NOMO-1 treated with DMSO at 0.1 percent for 48 hours (cell line): ENCODE measurements around the gene CDIPT.
"Not testable (repeated sequence)": the region's sequence is repeated elsewhere in the genome, so short reads cannot be mapped to it uniquely, and the experiment has no call there.

Experiments used
- DNase-seq: peaks from one replicate; lab custom pipeline; 2025; ENCODE audit not compliant: unreplicated experiment; lab: John Stamatoyannopoulos, UW

Gene CDIPT

DNA sequence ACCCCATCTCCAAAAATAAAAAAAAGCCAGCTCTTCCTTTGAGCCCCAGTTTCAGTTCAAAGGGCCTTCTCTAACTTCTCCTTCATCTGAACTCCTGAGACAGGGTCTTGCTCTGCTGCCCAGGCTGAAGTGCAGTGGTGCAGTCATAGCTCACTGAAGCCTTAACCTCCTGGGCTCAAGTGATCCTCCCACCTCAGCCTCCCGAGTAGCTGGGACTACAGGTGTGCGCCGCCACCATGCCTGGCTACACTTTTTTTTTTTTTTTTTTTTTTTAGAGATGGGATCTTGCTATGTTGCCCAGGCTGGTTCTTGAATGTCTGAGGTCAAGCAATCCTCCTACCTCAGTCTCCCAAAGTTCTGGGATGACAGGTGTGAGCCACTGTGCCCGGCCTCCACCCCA is 29.8 kb downstream of the CDIPT start:
- not testable (repeated sequence) for DNase-seq

DNA sequence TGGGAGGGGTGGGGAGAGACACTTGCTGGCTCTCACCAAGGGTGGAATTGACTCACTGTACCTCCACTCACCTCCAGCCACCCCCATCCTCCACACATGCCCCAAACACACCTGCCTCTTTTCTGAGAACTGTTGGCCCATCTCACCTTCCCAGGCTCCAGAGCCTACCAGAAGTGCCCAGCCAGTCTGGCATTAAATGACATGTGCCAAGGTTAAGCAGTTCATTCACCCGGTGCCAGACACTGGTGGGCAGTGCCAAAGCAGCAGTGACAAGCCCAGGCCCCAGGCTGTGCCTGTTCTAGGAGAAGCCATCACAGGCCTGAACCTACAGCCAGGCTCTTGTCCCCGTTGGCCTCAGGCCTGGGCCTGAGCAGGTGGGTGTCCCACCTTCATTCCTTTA is 31.5 kb downstream of the CDIPT start:
- no peak for DNase-seq

DNA sequence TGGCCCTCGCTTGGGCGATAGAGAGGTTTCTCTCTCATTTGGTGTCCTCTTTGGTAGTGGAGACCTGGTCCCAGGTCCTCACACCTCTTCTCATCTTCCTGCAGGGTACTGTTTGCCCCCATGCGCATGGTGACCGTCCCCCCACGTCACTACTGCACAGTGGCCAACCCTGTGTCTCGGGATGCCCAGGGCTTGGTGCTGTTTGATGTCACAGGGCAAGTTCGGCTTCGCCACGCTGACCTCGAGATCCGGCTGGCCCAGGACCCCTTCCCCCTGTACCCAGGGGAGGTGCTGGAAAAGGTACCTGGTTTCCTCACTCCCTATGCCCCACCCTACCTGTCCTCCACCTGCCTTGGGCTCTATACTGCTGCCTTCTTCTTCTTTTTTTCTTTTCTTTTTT is 32.3 kb downstream of the CDIPT start:
- no peak for DNase-seq

DNA sequence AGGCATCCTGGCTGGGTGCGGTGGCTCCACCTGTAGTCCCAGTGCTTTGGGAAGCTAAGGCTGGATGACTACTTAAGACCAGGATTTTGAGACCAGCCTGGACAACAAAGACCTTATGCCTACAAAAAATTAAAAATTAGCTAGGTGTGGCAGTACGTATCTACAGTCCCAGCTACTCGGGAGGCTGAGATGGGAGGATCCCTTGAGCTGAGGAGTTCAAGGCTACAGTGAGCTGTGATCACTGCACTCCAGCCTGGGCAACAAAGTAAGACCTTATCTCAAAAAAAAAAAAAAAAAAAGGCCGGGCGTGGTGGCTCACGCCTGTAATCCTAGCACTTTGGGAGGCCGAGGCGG is 36.7 kb downstream of the CDIPT start:
- DNase-seq, result no peak

DNA sequence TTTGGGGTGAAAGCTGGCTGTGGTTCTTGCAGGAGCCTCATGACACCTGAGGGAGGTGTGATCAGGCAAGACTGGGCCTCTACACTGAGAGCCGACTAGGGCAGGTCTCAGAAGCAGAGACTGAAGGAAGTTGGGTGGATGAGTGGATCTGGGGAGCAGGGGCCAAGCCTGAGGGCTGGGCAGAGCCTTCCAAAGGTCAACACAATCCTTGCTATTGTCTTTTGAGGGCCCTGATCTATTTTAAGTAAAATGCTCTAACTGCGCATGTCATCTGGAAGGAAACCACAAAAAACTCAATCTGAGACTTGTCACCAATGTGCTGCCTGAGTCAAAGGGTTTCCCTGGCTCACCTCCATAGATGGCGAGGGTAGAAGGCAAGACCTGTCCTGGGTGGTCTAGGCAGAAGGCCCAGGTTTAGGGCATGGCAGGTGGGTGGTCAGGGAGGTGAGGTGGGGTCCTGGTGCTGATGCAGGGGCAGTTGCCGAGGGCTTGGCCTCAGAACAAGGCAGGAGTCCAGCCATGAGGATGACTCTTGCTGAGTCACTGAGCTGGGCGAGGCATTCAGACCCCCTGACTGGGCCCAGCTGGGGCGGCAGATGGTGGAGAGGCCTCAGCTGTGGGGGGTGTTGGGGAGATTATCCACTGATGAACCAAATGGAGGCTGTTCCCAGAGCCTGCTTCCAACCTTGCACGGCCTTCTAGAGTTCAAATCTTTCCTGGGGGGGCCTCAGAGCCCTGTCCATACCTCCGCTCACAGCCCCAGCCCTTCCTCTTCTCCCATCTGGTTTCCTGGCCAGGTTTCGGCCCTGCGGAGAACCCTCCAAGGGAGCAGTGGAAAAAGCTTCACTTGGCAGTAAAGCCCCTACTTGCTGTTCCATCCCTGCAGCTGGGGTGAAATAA is 37.6 kb downstream of the CDIPT start:
- DNase-seq, result no peak

DNA sequence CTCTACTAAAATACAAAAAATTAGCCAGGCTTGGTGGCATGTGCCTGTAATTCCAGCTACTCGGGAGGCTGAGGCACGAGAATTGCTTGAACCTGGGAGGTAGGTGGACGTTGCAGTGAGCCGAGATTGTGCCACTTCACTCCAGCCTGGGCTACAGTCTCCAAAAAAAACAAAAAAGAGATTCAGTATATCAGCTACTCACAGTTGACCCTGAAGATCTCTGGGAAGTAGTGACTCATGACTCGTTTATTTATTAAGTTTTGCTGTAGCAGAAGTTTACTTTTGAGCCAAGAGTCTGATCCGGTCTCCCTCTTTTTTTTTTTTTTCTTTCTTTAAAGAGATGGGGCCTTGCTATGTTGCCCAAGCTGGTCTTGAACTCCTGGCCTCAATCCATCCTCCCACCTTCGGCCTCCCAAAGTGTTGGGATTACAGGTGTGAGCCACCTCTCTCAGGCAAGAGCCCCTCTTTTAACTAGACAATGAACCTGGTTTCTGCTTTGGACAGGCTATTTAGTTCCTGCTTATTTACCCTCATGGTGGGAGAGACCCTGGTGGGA is 38.4 kb downstream of the CDIPT start:
- DNase-seq, result no peak

- no peak for DNase-seq
Measured at GRCh38 chr16:29821643-29822115, 41.3 kb downstream of the CDIPT start.

- DNase-seq, result no peak
Measured at GRCh38 chr16:29820730-29821642, 42.0 kb downstream of the CDIPT start.

GRCh38 chr16:29820271-29820701 is 42.7 kb downstream of the CDIPT start, which contains the start of gene MVP:
Gene MVP (plus strand): TSS chr16:29820462. CDS start chr16:29830550, 10,088 bp downstream.
- peak; percentile 63 for DNase-seq

- no peak for DNase-seq
Measured at GRCh38 chr16:29819506-29819905, 43.5 kb downstream of the CDIPT start.

GRCh38 chr16:29818082-29818481 is 44.9 kb downstream of the CDIPT start:
- DNase-seq, result no peak

DNA sequence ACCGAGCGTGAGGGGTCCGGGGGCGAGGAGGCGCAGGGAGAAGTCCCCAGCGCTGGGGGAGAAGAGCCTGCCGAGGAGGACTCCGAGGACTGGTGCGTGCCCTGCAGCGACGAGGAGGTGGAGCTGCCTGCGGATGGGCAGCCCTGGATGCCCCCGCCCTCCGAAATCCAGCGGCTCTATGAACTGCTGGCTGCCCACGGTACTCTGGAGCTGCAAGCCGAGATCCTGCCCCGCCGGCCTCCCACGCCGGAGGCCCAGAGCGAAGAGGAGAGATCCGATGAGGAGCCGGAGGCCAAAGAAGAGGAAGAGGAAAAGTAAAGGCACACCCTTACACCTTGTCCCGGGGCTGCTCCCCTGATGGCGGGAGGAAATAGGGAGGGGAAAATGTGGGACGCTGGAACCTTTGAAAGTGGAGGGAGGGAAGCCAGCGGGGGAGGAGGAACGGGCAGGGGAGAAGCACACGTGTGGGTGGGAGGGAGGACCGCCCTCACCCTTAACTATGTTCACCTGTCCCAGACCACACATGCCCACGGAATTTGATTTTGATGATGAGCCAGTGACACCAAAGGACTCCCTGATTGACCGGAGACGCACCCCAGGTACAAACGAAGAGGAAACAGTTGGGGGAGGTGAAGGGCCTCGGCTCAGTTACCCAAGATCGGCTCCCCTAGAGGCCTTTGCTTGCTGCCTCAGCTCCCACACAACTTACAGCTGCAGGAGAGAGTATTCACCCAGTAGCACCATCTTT is 46.2 kb downstream of the CDIPT start:
- peak; percentile 49 for DNase-seq

GRCh38 chr16:29815793-29816693 is 47.0 kb downstream of the CDIPT start, which contains the start of gene PAGR1:
Gene PAGR1 (plus strand): TSS chr16:29816152. CDS start chr16:29816526, 374 bp downstream.
- peak; percentile 99 for DNase-seq

DNA sequence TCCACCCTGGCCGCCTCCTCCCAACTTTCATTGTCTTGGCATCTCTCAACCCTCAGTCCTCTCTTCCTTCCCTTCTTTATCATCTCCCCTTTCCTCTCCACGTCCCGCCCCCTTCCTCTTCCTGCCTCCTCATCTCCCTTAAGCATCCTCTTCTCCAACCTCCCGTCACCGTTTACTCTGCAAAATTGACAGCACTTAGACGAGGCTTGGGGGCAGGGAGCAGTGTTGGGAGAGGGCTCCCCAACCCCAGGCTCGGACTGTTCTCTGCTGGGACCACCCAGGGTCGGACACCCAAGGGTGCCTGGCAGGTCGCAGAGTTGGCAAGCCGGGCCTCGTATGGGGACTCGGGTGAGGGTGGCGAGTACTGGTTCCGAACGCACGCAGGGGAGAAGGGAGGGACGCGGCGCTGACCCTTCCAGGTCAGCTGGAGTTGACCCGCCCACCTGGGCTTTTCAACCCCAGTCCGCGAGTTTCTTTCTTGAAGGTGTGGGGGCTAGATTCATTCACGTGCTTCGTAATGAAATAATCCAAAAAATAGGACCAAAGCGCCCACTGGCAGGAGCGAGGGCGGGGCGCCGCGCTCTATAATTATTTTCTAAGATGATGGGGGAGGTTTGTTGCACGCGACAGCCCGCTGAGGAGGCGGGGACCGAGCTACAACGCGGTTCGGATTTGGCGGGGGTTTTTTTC is 47.8 kb downstream of the CDIPT start:
- peak; percentile 53 for DNase-seq

DNA sequence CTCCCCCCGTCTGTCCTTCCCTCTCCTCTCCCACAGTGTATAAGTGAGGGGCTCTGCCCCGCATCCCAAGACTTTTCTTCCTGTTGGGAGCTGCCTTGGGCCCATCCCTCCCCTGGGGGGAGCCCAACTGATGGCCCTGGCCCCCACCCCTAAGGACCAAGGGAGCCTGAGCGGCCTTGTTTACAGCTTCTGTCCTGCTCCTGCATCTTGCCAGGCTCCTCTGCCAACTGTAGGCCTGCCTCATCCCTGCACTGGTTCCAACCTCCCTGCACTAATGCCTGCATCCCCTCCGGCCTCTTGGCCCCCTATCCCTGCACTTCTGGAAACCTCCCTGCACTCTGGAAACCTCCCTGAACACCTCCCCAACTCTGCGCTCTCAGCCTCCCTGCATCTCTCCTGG is 48.4 kb downstream of the CDIPT start:
- DNase-seq, result no peak

DNA sequence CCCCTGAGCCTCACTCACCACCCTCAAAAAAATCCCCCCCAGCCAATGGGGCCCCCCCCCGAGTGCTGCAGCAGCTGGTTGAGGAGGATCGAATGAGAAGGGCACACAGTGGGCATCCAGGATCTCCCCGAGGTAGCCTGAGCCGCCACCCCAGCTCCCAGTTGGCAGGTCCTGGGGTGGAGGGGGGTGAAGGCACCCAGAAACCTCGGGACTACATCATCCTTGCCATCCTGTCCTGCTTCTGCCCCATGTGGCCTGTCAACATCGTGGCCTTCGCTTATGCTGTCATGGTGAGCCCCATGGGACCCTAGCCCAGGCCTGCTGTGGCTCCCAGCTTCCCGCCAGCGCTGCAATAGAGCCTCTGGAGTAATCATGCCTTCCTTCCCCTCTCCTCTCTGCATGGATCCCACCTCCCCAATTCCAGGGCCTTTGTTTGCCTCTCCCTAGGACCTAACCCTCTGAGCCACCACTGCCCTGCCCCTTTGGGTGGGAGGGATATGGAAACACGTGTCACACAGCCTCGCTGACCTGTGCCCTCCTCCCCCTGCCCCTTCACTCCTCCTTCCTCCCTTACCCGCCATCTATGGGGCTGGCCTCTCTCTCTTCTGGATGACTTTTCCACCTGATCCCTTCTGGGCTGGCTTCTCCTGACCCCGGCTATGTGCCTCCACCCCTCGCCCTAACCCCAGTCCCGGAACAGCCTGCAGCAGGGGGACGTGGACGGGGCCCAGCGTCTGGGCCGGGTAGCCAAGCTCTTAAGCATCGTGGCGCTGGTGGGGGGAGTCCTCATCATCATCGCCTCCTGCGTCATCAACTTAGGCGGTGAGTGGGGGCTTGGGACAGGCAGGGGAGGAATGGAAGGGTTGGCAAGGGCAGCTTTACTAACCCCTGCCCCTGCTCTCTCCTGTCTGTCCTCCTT is 49.1 kb downstream of the CDIPT start:
- no peak for DNase-seq

GRCh38 chr16:29812754-29813643 is 50.0 kb downstream of the CDIPT start:
- DNase-seq, result no peak
